DOHH2 (cell line): ENCODE data around the gene HLA-DMA.

Experiments
- H3F3A ChIP-seq: fragments of 200-600 bp; sonication (generic), shearing (Covaris generic); 2 replicates; pipeline ENCODE4 v1.6.0; 2016; ENCODE audit warnings: antibody characterized with exemption, mild to moderate bottlenecking; ENCODE audit not compliant: control insufficient read depth, insufficient read depth
- H3K27ac ChIP-seq: fragments of 200-600 bp; sonication (generic); 2 replicates; pipeline ENCODE4 v1.5.1; 2014; ENCODE audit warnings: low read depth, mild to moderate bottlenecking, low read length, moderate library complexity
- H3K27me3 ChIP-seq: fragments of 200-600 bp; sonication (generic); 2 replicates; pipeline ENCODE4 v1.6.1; 2014; ENCODE audit warnings: mild to moderate bottlenecking, low read length, mixed read lengths; ENCODE audit not compliant: control insufficient read depth
- H3K36me3 ChIP-seq: fragments of 200-600 bp; sonication (generic); 2 replicates; pipeline ENCODE4 v1.6.1; 2014; ENCODE audit warnings: mild to moderate bottlenecking, low read length, moderate library complexity, mixed read lengths; ENCODE audit not compliant: control insufficient read depth
- H3K4me1 ChIP-seq: fragments of 200-600 bp; sonication (generic); 2 replicates; pipeline ENCODE4 v1.6.1; 2014; ENCODE audit warnings: mild to moderate bottlenecking, low read length, mixed read lengths; ENCODE audit not compliant: control insufficient read depth
- H3K4me2 ChIP-seq: fragments of 200-600 bp; sonication (generic); 2 replicates; pipeline ENCODE4 v1.6.0; 2014; ENCODE audit warnings: mild to moderate bottlenecking, low read length, moderate library complexity
- H3K4me3 ChIP-seq: fragments of 200-600 bp; sonication (generic); 2 replicates; pipeline ENCODE4 v1.5.1; 2014; ENCODE audit warnings: mild to moderate bottlenecking, low read length, mixed read lengths
- H3K79me2 ChIP-seq: fragments of 200-600 bp; sonication (generic); 2 replicates; pipeline ENCODE4 v1.6.1; 2014; ENCODE audit warnings: mild to moderate bottlenecking, low read length, mixed read lengths; ENCODE audit not compliant: control insufficient read depth
- H3K9me2 ChIP-seq: fragments of 200-600 bp; sonication (generic); replicated peaks from 2 replicates; pipeline ENCODE4 v1.6.1; 2014; ENCODE audit warnings: mild to moderate bottlenecking, low read length, mixed read lengths; ENCODE audit not compliant: control insufficient read depth
- H3K9me3 ChIP-seq: fragments of 200-600 bp; sonication (generic); 2 replicates; pipeline ENCODE4 v1.6.1; 2014; ENCODE audit warnings: antibody characterized with exemption, low read length, mixed read lengths; ENCODE audit not compliant: control insufficient read depth, insufficient read depth
- H4K20me1 ChIP-seq: fragments of 200-600 bp; sonication (generic); 2 replicates; pipeline ENCODE4 v1.6.0; 2014; ENCODE audit warnings: low read depth, mild to moderate bottlenecking, antibody characterized with exemption, low read length, moderate library complexity; ENCODE audit not compliant: control insufficient read depth, insufficient read depth
- CTCF ChIP-seq: fragments of 200-600 bp; sonication (generic); IDR thresholded peaks from one replicate; pipeline ENCODE4 v1.5.1; 2014; ENCODE audit warnings: antibody characterized with exemption, mild to moderate bottlenecking, low read depth, low read length; ENCODE audit not compliant: poor library complexity, severe bottlenecking
- EZH2phosphoT487 ChIP-seq: fragments of 200-600 bp; sonication (generic); IDR thresholded peaks from 2 replicates; pipeline ENCODE4 v1.6.1; 2017; ENCODE audit warnings: borderline replicate concordance, mild to moderate bottlenecking, antibody characterized with exemption, low read length, moderate library complexity, mixed read lengths

HLA-DMA gene

GRCh38 chr6:32920715-32921114, 32.2 kb downstream of the HLA-DMA start:
- no peaks in the 10 kb centered on the region for H3K36me3 ChIP-seq
- H3K9me3 ChIP-seq = no peaks in the 10 kb centered on the region
- H3K4me1 ChIP-seq = peaks cover 63% of the 10 kb centered on the region
- H3K4me2 ChIP-seq = peak overlapping the region; percentile 56
- peak overlapping the region; percentile 32 for H3K4me3 ChIP-seq
- H4K20me1 ChIP-seq = no peaks in the 10 kb centered on the region
- H3K27me3 ChIP-seq = no peaks in the 10 kb centered on the region
- no peak for TF ChIP-seq CTCF
- TF ChIP-seq EZH2phosphoT487 = no peak
- H3K27ac ChIP-seq = peak overlapping the region; percentile 43
- no peaks in the 10 kb centered on the region for H3K79me2 ChIP-seq
- H3F3A ChIP-seq = peaks cover 7% of the 10 kb centered on the region; the same call in 1 of the 2 replicates
- H3K9me2 ChIP-seq = no peaks in the 10 kb centered on the region

GRCh38 chr6:32912951-32913350, 39.9 kb downstream of the HLA-DMA start:
- H3K4me1 ChIP-seq = peaks cover 15% of the 10 kb centered on the region
- no peak overlapping the region for H3K4me2 ChIP-seq
- no peaks in the 10 kb centered on the region for H3K27me3 ChIP-seq
- no peak overlapping the region for H3K4me3 ChIP-seq
- TF ChIP-seq EZH2phosphoT487 (no peak), CTCF (no peak)
- H3K36me3 ChIP-seq = no peaks in the 10 kb centered on the region
- no peaks in the 10 kb centered on the region for H3K79me2 ChIP-seq
- H3K9me2 ChIP-seq = no peaks in the 10 kb centered on the region
- no peak overlapping the region for H3K27ac ChIP-seq
- no peaks in the 10 kb centered on the region for H3K9me3 ChIP-seq
- H4K20me1 ChIP-seq = no peaks in the 10 kb centered on the region
- peaks cover 3% of the 10 kb centered on the region; the same call in 1 of the 2 replicates for H3F3A ChIP-seq

GRCh38 chr6:32908897-32909296, 44.0 kb downstream of the HLA-DMA start:
- Histone ChIP-seq H3K9me3 (no peaks in the 10 kb centered on the region), H4K20me1 (no peaks in the 10 kb centered on the region), H3K4me3 (no peak overlapping the region), H3K4me1 (no peaks in the 10 kb centered on the region), H3K4me2 (no peak overlapping the region), H3F3A (peaks cover 4% of the 10 kb centered on the region), H3K9me2 (no peaks in the 10 kb centered on the region), H3K27ac (no peak overlapping the region), H3K27me3 (no peaks in the 10 kb centered on the region), H3K36me3 (no peaks in the 10 kb centered on the region), H3K79me2 (no peaks in the 10 kb centered on the region)
- TF ChIP-seq CTCF (no peak), EZH2phosphoT487 (no peak)
